ENCODE measurements around the gene TBC1D1. TPM values are rescaled to one million over a fixed set of nuclear protein-coding genes. Genes with fewer than 3 reads are reported as not detected.

Gene TBC1D1
- total and polyA plus RNA-seq, 2 donors (not counting 3 experiments of a cell fraction or from before 2014, with no cell fraction given) = 63.5 to 116 TPM

GRCh38 chr4:38075370-38076152, 184.7 kb downstream of the TBC1D1 start:
- Histone ChIP-seq H3K4me2 (ENCODE audit: insufficient read depth, low read length) (peak overlapping the region; percentile 12), H3K4me3 (replicated peaks in 1 of 3; ENCODE audit: insufficient read depth in 1 of 3, low read depth in 1 of 3, low read length in 3 of 3) (no peak overlapping the region), H3K9me3 (replicated peaks; ENCODE audit: control insufficient read depth, insufficient read depth, low read length) (no peaks in the 10 kb centered on the region), H4K20me1 (replicated peaks; ENCODE audit: control insufficient read depth, extremely low read depth, insufficient read depth, low read length) (no peaks in the 10 kb centered on the region), H3K27me3 (ENCODE audit: control insufficient read depth in 2 of 2, insufficient read depth in 2 of 2, low read length in 2 of 2) (no peaks in the 10 kb centered on the region), H2AFZ (ENCODE audit: low read depth, low read length) (no peak overlapping the region), H3K9ac (replicated peaks; ENCODE audit: extremely low read depth, insufficient read depth, low read length) (no peak overlapping the region), H3K9me1 (replicated peaks; ENCODE audit: control insufficient read depth, extremely low read depth, insufficient read depth, low read length) (no peaks in the 10 kb centered on the region), H3K36me3 (ENCODE audit: control insufficient read depth in 2 of 2, extremely low read depth in 1 of 2, insufficient read depth in 2 of 2, low read length in 2 of 2) (no peaks in the 10 kb centered on the region), H3K4me1 (ENCODE audit: control insufficient read depth, extremely low read depth, insufficient read depth, low read length) (peaks cover 24% of the 10 kb centered on the region), H3K79me2 (ENCODE audit: control insufficient read depth, insufficient read depth, low read length) (no peaks in the 10 kb centered on the region), H3K27ac (ENCODE audit: insufficient read depth, low read depth, low read length) (no peak overlapping the region)
- POLR2A ChIA-PET = no interaction called here
- dilution Hi-C loops (cut with MboI; ENCODE audit: extremely low pct_ligation_motif_present, low sequenced_read_pairs) = no loop called here
- DNase-seq (ENCODE audit: low read depth, low spot score) (peak; percentile 30), FAIRE-seq (no peak)
- CTCF ChIA-PET = no interaction called here
- TF ChIP-seq JUN (IDR thresholded peaks at IDR 0.05; ENCODE audit: borderline replicate concordance, insufficient read depth, insufficient read length, low read depth) (no peak), FOS (IDR thresholded peaks at IDR 0.05; ENCODE audit: borderline replicate concordance, insufficient read depth, low read length) (no peak), CTCF (IDR thresholded peaks at IDR 0.05; ENCODE audit: extremely low read depth in 1 of 2, insufficient read depth in 1 of 2, low read depth in 1 of 2, low read length in 2 of 2) (no peak), GATA2 (IDR thresholded peaks at IDR 0.05; ENCODE audit: insufficient read depth, insufficient read length, low read depth, low read length) (no peak), MYC (IDR thresholded peaks at IDR 0.05; ENCODE audit: low read depth, low read length) (no peak), EZH2 (IDR thresholded peaks at IDR 0.05; ENCODE audit: borderline replicate concordance, low read depth, low read length, severe bottlenecking) (no peak), POLR2A (IDR thresholded peaks at IDR 0.05; ENCODE audit: low read depth, low read length) (no peak), MAX (IDR thresholded peaks at IDR 0.05; ENCODE audit: insufficient read depth, insufficient read length) (no peak), POLR2AphosphoS5 (IDR thresholded peaks at IDR 0.05; ENCODE audit: insufficient read depth, low read depth, low read length) (no peak)
- BruUV-seq (replicated peaks) = no TSS peak
- intact Hi-C loops (cut with micrococcal nuclease) = loop anchor here (5.0 kb wide), 1 partner anchor 87 kb away; no protein-coding TSS in a partner anchor

Data from endothelial cell of umbilical vein (primary cell).